Measurements from ENCODE around the gene DAB2. TPM values are rescaled to one million over a fixed set of nuclear protein-coding genes. Genes with fewer than 3 reads are reported as not detected.

DAB2 gene
- total RNA-seq, 1 experiment from 2014 or later = 2.3 TPM

DNA sequence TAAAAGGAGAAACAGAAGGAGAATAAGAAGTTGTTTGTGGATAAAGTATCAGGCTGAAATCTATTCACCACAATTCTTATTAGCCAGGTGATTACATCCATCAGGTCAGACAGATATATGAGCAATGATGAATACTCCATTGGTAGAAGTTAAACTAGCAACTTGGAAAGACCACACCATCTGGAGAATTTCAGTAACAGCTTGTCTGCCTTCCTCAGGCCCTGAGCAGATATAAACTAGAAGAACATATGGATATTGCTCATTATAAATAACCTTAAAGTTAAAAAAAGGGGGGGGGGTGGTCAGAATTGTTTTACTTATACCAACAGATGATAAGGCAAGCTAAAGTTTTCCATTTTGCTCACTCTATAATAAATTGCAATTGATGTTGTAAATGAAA lies 10.4 kb downstream of the DAB2 start:
- Histone ChIP-seq H2BK15ac (ENCODE audit: low read depth, low read length) (no peak overlapping the region), H3K56ac (ENCODE audit: insufficient read length, low read depth, low read length) (no peak overlapping the region), H2BK120ac (ENCODE audit: low read depth, low read length, poor library complexity, severe bottlenecking) (no peak overlapping the region), H3T11ph (ENCODE audit: low read length) (no peak overlapping the region), H4K5ac (ENCODE audit: insufficient read length, low read depth, low read length) (no peak overlapping the region), H3K9ac (ENCODE audit: extremely low read depth, insufficient read length, low read length) (no peak overlapping the region), H3K4me2 (ENCODE audit: insufficient read depth, insufficient read length, low read length) (no peak overlapping the region), H3K79me1 (ENCODE audit: insufficient read depth, low read depth, low read length, poor library complexity, severe bottlenecking) (no peaks in the 10 kb centered on the region), H3K4me1 (ENCODE audit: insufficient read depth, low read length) (peaks cover 7% of the 10 kb centered on the region; the same call in 1 of the 2 replicates), H3K4ac (ENCODE audit: low read depth, low read length) (no peak overlapping the region), H3K23me2 (ENCODE audit: insufficient read length, low read depth, low read length, poor library complexity, severe bottlenecking) (no peaks in the 10 kb centered on the region), H2BK12ac (ENCODE audit: insufficient read length, low read depth, low read length) (no peak overlapping the region), H2BK20ac (ENCODE audit: low read depth, low read length, poor library complexity, severe bottlenecking) (no peak overlapping the region), H3K27ac (ENCODE audit: insufficient read length, low read depth, low read length) (no peak overlapping the region), H3K27me3 (ENCODE audit: insufficient read depth, low read length) (no peaks in the 10 kb centered on the region), H2AFZ (ENCODE audit: low read length) (no peak overlapping the region), H3K9me3 (ENCODE audit: control insufficient read depth, low read depth, low read length) (no peaks in the 10 kb centered on the region), H2AK5ac (ENCODE audit: insufficient read length, low read length) (no peak overlapping the region), H2BK5ac (ENCODE audit: insufficient read length, low read length) (no peak overlapping the region), H3K14ac (ENCODE audit: insufficient read depth, low read length) (no peak overlapping the region), H3K23ac (ENCODE audit: insufficient read length, low read depth, low read length) (no peak overlapping the region), H4K20me1 (ENCODE audit: control insufficient read depth, insufficient read depth, insufficient read length) (no peaks in the 10 kb centered on the region), H4K8ac (replicated peaks; ENCODE audit: insufficient read length, low read depth, low read length) (no peak overlapping the region), H3K18ac (ENCODE audit: insufficient read length, low read depth, low read length) (no peak overlapping the region), H4K91ac (ENCODE audit: insufficient read length, low read depth, low read length) (no peak overlapping the region), H3K79me2 (ENCODE audit: insufficient read depth, low read length) (no peaks in the 10 kb centered on the region)
- TF ChIP-seq, protein P1, sequence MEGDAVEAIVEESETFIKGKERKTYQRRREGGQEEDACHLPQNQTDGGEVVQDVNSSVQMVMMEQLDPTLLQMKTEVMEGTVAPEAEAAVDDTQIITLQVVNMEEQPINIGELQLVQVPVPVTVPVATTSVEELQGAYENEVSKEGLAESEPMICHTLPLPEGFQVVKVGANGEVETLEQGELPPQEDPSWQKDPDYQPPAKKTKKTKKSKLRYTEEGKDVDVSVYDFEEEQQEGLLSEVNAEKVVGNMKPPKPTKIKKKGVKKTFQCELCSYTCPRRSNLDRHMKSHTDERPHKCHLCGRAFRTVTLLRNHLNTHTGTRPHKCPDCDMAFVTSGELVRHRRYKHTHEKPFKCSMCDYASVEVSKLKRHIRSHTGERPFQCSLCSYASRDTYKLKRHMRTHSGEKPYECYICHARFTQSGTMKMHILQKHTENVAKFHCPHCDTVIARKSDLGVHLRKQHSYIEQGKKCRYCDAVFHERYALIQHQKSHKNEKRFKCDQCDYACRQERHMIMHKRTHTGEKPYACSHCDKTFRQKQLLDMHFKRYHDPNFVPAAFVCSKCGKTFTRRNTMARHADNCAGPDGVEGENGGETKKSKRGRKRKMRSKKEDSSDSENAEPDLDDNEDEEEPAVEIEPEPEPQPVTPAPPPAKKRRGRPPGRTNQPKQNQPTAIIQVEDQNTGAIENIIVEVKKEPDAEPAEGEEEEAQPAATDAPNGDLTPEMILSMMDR (conservative IDR thresholded peaks at IDR 0.05) = no peak
- Mint-ChIP-seq H3K27me3 (ENCODE audit: low read depth) (no peaks in the 10 kb centered on the region), H3K27ac (no peak overlapping the region), H3K9me3 (no peaks in the 10 kb centered on the region), H3K4me3 (no peak overlapping the region), H3K4me1 (peaks cover 23 to 31% of the 10 kb centered on the region in 2 experiments), H3K36me3 (ENCODE audit: insufficient read depth in 1 of 3, low read depth in 3 of 3) (no peaks in the 10 kb centered on the region)
- DNase-seq = no peak

Data from H9 (cell line).